ENCODE measurements around the gene GRID2. TPM values are rescaled to one million over a fixed set of nuclear protein-coding genes. Genes with fewer than 3 reads are reported as not detected.

The GRID2 gene
- total RNA-seq, 3 donors from 2014 or later, result 0.44 TPM; not detected in 2

DNA sequence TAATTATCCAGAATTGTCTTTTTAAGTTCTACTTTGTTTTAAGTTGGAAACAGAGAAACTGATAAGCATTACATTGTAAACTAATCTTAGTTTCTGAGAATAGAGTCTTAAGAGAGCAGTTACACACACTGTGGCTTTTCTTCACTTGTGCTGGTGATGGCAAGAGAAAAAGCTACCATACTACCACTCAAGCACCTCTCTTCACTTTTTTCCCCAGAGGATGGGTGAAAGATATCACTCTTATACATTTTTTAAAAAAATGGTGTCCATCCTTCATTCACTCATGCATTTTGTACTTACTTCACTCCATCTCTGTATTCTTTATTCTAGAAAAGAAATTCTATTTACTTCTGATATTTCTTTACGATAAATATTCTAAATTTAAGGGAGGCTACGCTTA is 42.5 kb upstream of the GRID2 start:
- Histone ChIP-seq H3K9me3 (no peaks in the 10 kb centered on the region), H3K4me3 (no peak overlapping the region), H3K4me1 (ENCODE audit: low read depth) (no peaks in the 10 kb centered on the region), H3K36me3 (ENCODE audit: low read depth) (no peaks in the 10 kb centered on the region)
- ATAC-seq (no peak), DNase-seq (no peak)
- intact Hi-C loops (cut with DNase I, micrococcal nuclease), result no loop called here
- TF ChIP-seq, protein P1, sequence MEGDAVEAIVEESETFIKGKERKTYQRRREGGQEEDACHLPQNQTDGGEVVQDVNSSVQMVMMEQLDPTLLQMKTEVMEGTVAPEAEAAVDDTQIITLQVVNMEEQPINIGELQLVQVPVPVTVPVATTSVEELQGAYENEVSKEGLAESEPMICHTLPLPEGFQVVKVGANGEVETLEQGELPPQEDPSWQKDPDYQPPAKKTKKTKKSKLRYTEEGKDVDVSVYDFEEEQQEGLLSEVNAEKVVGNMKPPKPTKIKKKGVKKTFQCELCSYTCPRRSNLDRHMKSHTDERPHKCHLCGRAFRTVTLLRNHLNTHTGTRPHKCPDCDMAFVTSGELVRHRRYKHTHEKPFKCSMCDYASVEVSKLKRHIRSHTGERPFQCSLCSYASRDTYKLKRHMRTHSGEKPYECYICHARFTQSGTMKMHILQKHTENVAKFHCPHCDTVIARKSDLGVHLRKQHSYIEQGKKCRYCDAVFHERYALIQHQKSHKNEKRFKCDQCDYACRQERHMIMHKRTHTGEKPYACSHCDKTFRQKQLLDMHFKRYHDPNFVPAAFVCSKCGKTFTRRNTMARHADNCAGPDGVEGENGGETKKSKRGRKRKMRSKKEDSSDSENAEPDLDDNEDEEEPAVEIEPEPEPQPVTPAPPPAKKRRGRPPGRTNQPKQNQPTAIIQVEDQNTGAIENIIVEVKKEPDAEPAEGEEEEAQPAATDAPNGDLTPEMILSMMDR (IDR thresholded peaks at IDR 0.05), result no peak

DNA sequence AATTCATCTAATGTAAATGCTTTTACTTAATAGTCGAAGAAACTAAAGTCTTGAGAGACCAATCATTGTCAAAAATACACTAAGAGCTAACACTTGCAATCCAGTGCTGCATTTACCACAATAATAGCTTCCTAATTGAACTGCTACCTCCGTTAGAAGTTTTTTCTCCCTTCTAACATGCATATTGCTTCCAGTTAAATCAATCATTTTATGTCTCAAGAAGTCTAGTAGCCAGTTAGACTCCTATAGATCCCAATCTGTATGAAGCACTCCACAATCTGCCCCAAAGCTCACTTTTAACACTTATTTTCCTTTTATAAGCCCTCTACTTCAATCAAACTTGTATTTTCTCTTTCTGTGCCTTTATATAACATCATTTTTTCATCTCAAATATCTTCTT is 41.4 kb upstream of the GRID2 start:
- ATAC-seq (no peak), DNase-seq (no peak)
- intact Hi-C loops (cut with DNase I, micrococcal nuclease), result no loop called here
- Histone ChIP-seq H3K36me3 (ENCODE audit: low read depth) (no peaks in the 10 kb centered on the region), H3K4me1 (ENCODE audit: low read depth) (no peaks in the 10 kb centered on the region), H3K4me3 (no peak overlapping the region), H3K9me3 (no peaks in the 10 kb centered on the region)
- TF ChIP-seq, protein P1 (IDR thresholded peaks at IDR 0.05), result no peak

DNA sequence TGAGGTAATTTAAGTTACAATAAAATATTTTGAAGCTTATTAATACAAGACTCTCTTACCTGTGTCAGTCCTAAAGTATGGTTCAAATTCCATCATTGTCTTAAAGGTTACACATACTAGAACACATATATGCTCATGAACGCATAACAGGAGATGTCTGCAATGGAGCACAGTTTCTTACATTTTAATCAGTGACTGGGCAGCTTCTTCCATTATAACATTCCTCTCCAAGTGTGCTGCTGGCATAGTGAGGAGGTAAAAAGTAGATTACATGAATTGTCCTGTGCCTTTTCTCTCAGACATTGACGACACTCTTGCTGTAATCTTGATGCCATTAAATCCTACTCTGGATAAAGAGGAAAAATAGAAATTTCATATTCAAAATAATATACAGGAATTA is 40.8 kb upstream of the GRID2 start:
- DNase-seq (no peak), ATAC-seq (no peak)
- no peaks in the 10 kb centered on the region for H3K4me1 ChIP-seq (ENCODE audit: low read depth)
- intact Hi-C loops (cut with DNase I, micrococcal nuclease), result no loop called here
- H3K9me3 ChIP-seq, result no peaks in the 10 kb centered on the region
- H3K36me3 ChIP-seq (ENCODE audit: low read depth), result no peaks in the 10 kb centered on the region
- no peak overlapping the region for H3K4me3 ChIP-seq
- TF ChIP-seq, protein P1 (IDR thresholded peaks at IDR 0.05), result no peak

DNA sequence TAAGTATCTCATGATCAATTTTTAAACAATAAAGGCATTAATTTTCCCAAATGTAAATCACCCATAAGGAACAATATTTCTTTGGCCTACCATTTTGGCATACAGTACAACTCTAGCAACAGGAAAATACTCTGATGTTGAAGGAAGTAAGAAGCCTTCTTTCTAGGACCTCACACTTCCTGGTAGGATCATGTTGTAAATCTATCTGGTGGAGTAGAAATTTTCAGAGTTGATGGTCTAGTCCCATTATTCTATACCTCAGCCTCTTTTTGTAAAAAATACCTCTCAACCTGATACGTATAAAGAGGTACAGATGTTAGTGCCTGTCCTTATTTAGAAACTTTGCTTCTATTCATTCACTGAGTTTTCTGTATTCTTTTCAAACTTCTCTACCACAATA is 40.2 kb upstream of the GRID2 start:
- Histone ChIP-seq H3K9me3 (no peaks in the 10 kb centered on the region), H3K36me3 (ENCODE audit: low read depth) (no peaks in the 10 kb centered on the region), H3K4me1 (ENCODE audit: low read depth) (no peaks in the 10 kb centered on the region), H3K4me3 (no peak overlapping the region)
- intact Hi-C loops (cut with DNase I, micrococcal nuclease), result no loop called here
- no peak for DNase-seq
- TF ChIP-seq, protein P1 (IDR thresholded peaks at IDR 0.05), result no peak
- ATAC-seq, result no peak

DNA sequence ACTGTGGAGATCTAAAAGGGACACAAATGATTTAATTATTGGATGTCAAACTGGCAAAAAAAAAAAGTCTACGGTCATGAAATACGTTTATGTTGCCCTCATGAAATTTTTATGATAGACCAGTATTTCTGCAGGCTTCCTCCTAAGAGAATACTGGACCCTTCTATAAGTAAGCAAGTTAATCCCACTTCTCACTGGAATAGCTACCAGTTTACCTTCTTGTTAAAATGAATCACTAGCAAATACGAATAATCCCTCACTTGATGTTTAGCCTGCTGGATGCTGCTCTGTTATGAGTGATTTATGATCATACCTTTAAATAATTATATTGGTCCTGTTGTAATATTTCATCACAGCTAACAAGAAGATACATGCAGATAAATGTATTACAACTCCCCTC is 39.6 kb upstream of the GRID2 start:
- TF ChIP-seq, protein P1 (IDR thresholded peaks at IDR 0.05), result no peak
- Histone ChIP-seq H3K4me1 (ENCODE audit: low read depth) (no peaks in the 10 kb centered on the region), H3K9me3 (no peaks in the 10 kb centered on the region), H3K36me3 (ENCODE audit: low read depth) (no peaks in the 10 kb centered on the region), H3K4me3 (no peak overlapping the region)
- intact Hi-C loops (cut with DNase I, micrococcal nuclease), result no loop called here
- no peak for DNase-seq
- no peak for ATAC-seq

DNA sequence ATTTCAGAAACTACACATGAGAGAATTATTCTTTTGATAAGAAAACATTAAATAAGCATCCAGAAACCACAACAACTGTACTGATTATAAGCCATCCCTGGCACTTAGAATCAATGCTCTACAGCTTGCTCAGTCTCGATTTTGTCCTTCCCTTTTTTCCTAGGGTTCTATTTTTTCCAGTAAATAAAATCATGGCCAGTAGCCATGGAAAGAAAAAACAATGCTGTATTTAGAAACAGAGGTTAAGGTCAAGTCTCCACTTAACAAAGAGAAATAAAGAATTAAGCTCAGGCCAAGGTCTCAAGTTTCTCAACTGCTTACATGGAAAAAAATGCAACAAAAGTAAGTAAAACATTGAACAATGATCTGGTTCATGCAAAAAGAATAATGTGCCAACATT is 38.7 kb upstream of the GRID2 start:
- H3K4me3 ChIP-seq, result no peak overlapping the region
- TF ChIP-seq, protein P1 (IDR thresholded peaks at IDR 0.05), result no peak
- no peaks in the 10 kb centered on the region for H3K4me1 ChIP-seq (ENCODE audit: low read depth)
- H3K36me3 ChIP-seq (ENCODE audit: low read depth), result no peaks in the 10 kb centered on the region
- DNase-seq, result no peak
- no peaks in the 10 kb centered on the region for H3K9me3 ChIP-seq
- intact Hi-C loops (cut with DNase I, micrococcal nuclease), result no loop called here
- no peak for ATAC-seq

All from mucosa of descending colon (tissue), 3 donors.